HepG2 (cell line): Measurements from ENCODE around the gene SLC2A8. TPM values are rescaled to one million over a fixed set of nuclear protein-coding genes. Genes with fewer than 3 reads are reported as not detected.
A peak's percentile ranks its signal among the peaks of the same experiment; 100 is the strongest.

Experiments
- ATAC-seq: fragments of 200-7000 bp; cut with Tn5 transposase; 3 replicates; pipeline ENCODE4 v1.9.1; 2020; ENCODE audit warnings: mild to moderate bottlenecking, moderate library complexity
- BruUV-seq: library from RNA; stranded (reverse); fragments of 400-500 nt; replicated peaks from 2 replicates; lab custom pipeline; 2021; lab: Mats Ljungman, UMichigan
- CTCF ChIA-PET: fragments of 300-600 bp; formaldehyde crosslinking; extraction: SDS; loops from one replicate; lab custom pipeline; 2021; ENCODE audit warnings: low total read pairs, inconsistent platforms, low intra/inter-chr PET ratio; lab: Yijun Ruan, JAX
- POLR2A ChIA-PET: fragments of 350-600 bp; sonication (Branson Sonifier 250); formaldehyde crosslinking; loops from one replicate; lab custom pipeline; 2020; ENCODE audit warnings: antibody characterized with exemption, inconsistent platforms; lab: Yijun Ruan, JAX
- DNase-seq: peaks from one replicate; pipeline ENCODE4 v3.0.0-alpha.2; 2015; ENCODE audit warnings: low spot score
- FAIRE-seq: peaks from 3 replicates; lab custom pipeline; 2011; peaks lifted over from hg19 to GRCh38; lab: Jason Lieb, UNC
- H2AFZ ChIP-seq: one replicate; pipeline ENCODE4 v1.6.1; 2011; ENCODE audit warnings: low read length, inconsistent platforms
- H3K27ac ChIP-seq: fragments of 300-600 bp; 3 replicates; pipeline ENCODE4 v1.8.0; 2011; ENCODE audit warnings: mixed run types, mild to moderate bottlenecking, mixed read lengths, low read length, inconsistent platforms; ENCODE audit not compliant: insufficient read depth; ENCODE audit errors: extremely low read length
- H3K27me3 ChIP-seq, 2 experiments: fragments of 200-600 bp in 1 of 2; 2 replicates in 1 of 2; 3 replicates in 1 of 2; pipeline versions ENCODE4 v1.6.0 to v1.8.0; 2011; ENCODE audit warnings: low read length in 2 of 2, mild to moderate bottlenecking in 2 of 2, moderate library complexity in 2 of 2, inconsistent platforms in 1 of 2; ENCODE audit not compliant: insufficient read depth in 2 of 2, control insufficient read depth in 1 of 2
- H3K36me3 ChIP-seq, 2 experiments: fragments of 200-600 bp in 1 of 2; replicated peaks in 1 of 2; 2 replicates in 1 of 2; 3 replicates in 1 of 2; pipeline versions ENCODE4 v1.5.1 to v1.8.0; 2011; ENCODE audit warnings: low read length in 2 of 2, inconsistent platforms in 1 of 2; ENCODE audit not compliant: insufficient read depth in 2 of 2, control insufficient read depth in 1 of 2
- H3K4me1 ChIP-seq: 2 replicates; pipeline ENCODE4 v1.5.1; 2012; ENCODE audit warnings: low read length, inconsistent platforms; ENCODE audit not compliant: insufficient read depth
- H3K4me2 ChIP-seq: 2 replicates; pipeline ENCODE4 v1.6.0; 2011; ENCODE audit warnings: low read depth, low read length, inconsistent platforms
- H3K4me3 ChIP-seq, 3 experiments: fragments of 200-600 bp in 1 of 3; sonication (generic), shearing (Covaris generic) in 1 of 3; replicated peaks in 1 of 3; 2 replicates each; pipeline ENCODE4 v1.5.1; 2011 to 2016; ENCODE audit warnings: low read length in 3 of 3, inconsistent platforms in 2 of 3, low read depth in 2 of 3, mild to moderate bottlenecking in 2 of 3, control low read depth in 1 of 3, mixed read lengths in 1 of 3; ENCODE audit not compliant: insufficient read depth in 1 of 3
- H3K79me2 ChIP-seq: one replicate; pipeline ENCODE4 v1.6.1; 2011; ENCODE audit warnings: low read length, inconsistent platforms; ENCODE audit not compliant: insufficient read depth
- H3K9ac ChIP-seq: 2 replicates; pipeline ENCODE4 v1.6.0; 2011; ENCODE audit warnings: mild to moderate bottlenecking, low read depth, low read length, inconsistent platforms; ENCODE audit not compliant: insufficient read depth
- H3K9me3 ChIP-seq: 2 replicates; pipeline ENCODE4 v1.5.1; 2012; ENCODE audit warnings: mild to moderate bottlenecking, low read length
- H4K20me1 ChIP-seq: 2 replicates; pipeline ENCODE4 v1.6.0; 2011; ENCODE audit warnings: inconsistent platforms, mild to moderate bottlenecking, low read length, moderate library complexity; ENCODE audit not compliant: insufficient read depth
- CTCF ChIP-seq: sonication (generic); formaldehyde crosslinking; IDR thresholded peaks from 2 replicates; pipeline ENCODE4 v1.5.0; 2020; ENCODE audit warnings: mild to moderate bottlenecking, missing genetic modification reagents, moderate library complexity
- HNF1B ChIP-seq: sonication (generic); formaldehyde crosslinking; IDR thresholded peaks from 2 replicates; pipeline ENCODE4 v1.5.1; 2020; ENCODE audit warnings: mild to moderate bottlenecking, moderate library complexity, missing genetic modification reagents
- STAG1 ChIP-seq: sonication (generic); formaldehyde crosslinking; IDR thresholded peaks from 2 replicates; pipeline ENCODE4 v1.4.0; 2020; ENCODE audit warnings: missing genetic modification reagents
- ZBTB33 ChIP-seq: sonication (generic); formaldehyde crosslinking; IDR thresholded peaks from 2 replicates; pipeline ENCODE4 v1.4.0; 2020; ENCODE audit warnings: missing genetic modification reagents
- WGBS: methylation state at CpG from one replicate; pipeline ENCODE4 v1.1.6; 2017; ENCODE audit warnings: low lambda C conversion rate; 5-methylcytosine and 5-hydroxymethylcytosine counted together
- in situ Hi-C: cut with HindIII; loops from 2 replicates; pipeline ENCODE4 v1.10.0; 2017; ENCODE audit warnings: low pct_unique_long_range_greater_than_20kb; ENCODE audit not compliant: extremely low pct_ligation_motif_present
- intact Hi-C: fragments of 100-400 bp; cut with micrococcal nuclease; formaldehyde crosslinking; loops from one replicate; pipeline ENCODE4 v1.10.0; 2022; ENCODE audit not compliant: unreplicated experiment
- polyA plus RNA-seq, 8 experiments: library from polyadenylated mRNA; depleted of rRNA in 3 of 8; stranded (reverse) in 7 of 8; unstranded in 1 of 8; fragments of >200 nt; fragmentation: Illumina TruSeq in 4 of 8; extraction: Trizol in 4 of 8; gene quantifications; 2 replicates each; pipeline versions ENCODE4 v1.2.1 to v1.2.3, GENCODE V29; 2011 to 2016; ENCODE audit warnings: low read depth in 4 of 8, missing spikeins in 1 of 8, mixed read lengths in 1 of 8; ENCODE audit not compliant: insufficient read depth in 1 of 8
- total RNA-seq, 5 experiments: library from RNA; depleted of rRNA; stranded (reverse); fragments of >200 nt; fragmentation: Illumina TruSeq; extraction: Trizol; gene quantifications; 2 replicates each; pipeline ENCODE4 v1.2.3, GENCODE V29; 2016; ENCODE audit warnings: low read depth in 1 of 5

SLC2A8 gene
- total and polyA plus RNA-seq, 2 of the 13 experiments (the other 11 are each of a cell fraction or from before 2014, with no cell fraction given): 22.6 to 48.6 TPM

- H3K9ac ChIP-seq: no peak overlapping the region
- CTCF ChIA-PET: no interaction called here
- no TSS peak for BruUV-seq
- no peak overlapping the region for H3K4me3 ChIP-seq
- no peaks in the 10 kb centered on the region for H3K9me3 ChIP-seq
- in situ Hi-C loops: no loop called here
- H3K4me2 ChIP-seq: no peak overlapping the region
- peaks cover 5% of the 10 kb centered on the region; the same call in 1 of the 2 replicates for H4K20me1 ChIP-seq
- peaks cover 10 to 24% of the 10 kb centered on the region in 2 experiments; a peak in 4 of 5 replicates for H3K36me3 ChIP-seq
- WGBS: 96% methylated on average over 5 of the region's 6 CpGs
- no peak for DNase-seq
- H3K27ac ChIP-seq: no peak overlapping the region
- peaks cover 9% of the 10 kb centered on the region for H3K79me2 ChIP-seq
- TF ChIP-seq STAG1 (CRISPR knock-in tag) (peak; percentile 31), CTCF (CRISPR knock-in tag) (peak; percentile 41), ZBTB33 (CRISPR knock-in tag) (peak; percentile 37; the same call in 1 of the 2 replicates), HNF1B (CRISPR knock-in tag) (no peak)
- TF ChIP-seq, all 625 proteins: peak for 3
- FAIRE-seq: no peak
- intact Hi-C loops: no loop called here
- POLR2A ChIA-PET: interaction anchor here (2.0 kb wide), 1 partner anchor 8 kb away, joined by 4 read pairs; no protein-coding TSS in a partner anchor
- H3K27me3 ChIP-seq: no peaks in the 10 kb centered on the region; a peak in 1 of 5 replicates
- H2AFZ ChIP-seq: no peak overlapping the region
- no peak for ATAC-seq
- peaks cover 14% of the 10 kb centered on the region for H3K4me1 ChIP-seq
These were observed 58.5 kb downstream of the SLC2A8 start for GRCh38 chr9:127455324-127455992.
